Measurements from ENCODE around the gene SPRR3. TPM values are rescaled to one million over a fixed set of nuclear protein-coding genes. Genes with fewer than 3 reads are reported as not detected.

The SPRR3 gene, protein sequence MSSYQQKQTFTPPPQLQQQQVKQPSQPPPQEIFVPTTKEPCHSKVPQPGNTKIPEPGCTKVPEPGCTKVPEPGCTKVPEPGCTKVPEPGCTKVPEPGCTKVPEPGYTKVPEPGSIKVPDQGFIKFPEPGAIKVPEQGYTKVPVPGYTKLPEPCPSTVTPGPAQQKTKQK
- not detected in 2 replicates for total RNA-seq

GRCh38 chr1:153001382-153001781, at the start of gene SPRR3:
Gene SPRR3 (plus strand): TSS chr1:153001749. CDS start chr1:153003021, 1,272 bp downstream.

DNA sequence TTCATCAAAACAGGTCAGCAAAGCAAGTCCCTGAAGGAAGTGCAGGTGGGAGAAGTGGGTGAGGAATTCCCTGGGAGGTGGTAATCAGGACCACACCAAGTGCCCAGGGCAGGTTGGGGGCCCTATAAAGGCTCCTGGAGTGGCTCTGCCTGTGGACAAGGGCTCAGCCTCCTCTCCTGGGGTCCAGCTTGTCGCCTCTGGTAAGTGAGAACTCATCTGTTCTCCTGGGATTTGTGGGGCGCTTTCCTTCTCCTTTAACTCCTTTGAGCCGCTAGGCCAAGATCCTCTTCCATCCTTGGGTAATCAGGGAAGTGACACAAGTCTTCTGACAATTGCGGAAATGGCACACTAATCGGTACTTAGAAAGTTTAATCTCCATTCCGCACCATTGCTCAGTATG, 31.1 kb upstream of the SPRR3 start, which contains the start of gene SPRR4:
TSS of gene SPRR4 (plus strand) at position 154 of the 400 bp plus-strand sequence. CDS start 1,243 bp downstream, outside the sequence.

DNA sequence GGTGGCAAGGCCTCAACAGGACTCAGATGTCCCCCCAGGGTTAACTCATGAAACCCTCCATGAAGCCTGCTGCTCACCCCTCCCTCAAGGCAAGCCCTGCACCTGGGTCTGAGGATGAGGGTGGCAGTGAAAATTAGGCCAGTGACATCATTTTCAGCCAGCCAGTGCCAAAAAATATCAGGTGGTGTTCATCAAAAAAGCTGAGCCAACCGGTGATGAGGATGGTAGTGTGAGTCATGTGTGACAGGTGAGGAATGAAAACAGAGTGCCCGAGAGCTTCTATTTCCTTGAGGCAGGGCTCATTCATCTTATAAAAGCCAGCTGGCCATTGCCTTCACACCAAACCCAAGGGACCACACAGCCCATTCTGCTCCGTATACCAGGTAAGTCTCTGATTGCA, 17.8 kb upstream of the SPRR3 start, which contains the start of gene SPRR1A:
TSS of gene SPRR1A (plus strand) at position 339 of the 400 bp plus-strand sequence. CDS start 1,150 bp downstream, outside the sequence.

DNA sequence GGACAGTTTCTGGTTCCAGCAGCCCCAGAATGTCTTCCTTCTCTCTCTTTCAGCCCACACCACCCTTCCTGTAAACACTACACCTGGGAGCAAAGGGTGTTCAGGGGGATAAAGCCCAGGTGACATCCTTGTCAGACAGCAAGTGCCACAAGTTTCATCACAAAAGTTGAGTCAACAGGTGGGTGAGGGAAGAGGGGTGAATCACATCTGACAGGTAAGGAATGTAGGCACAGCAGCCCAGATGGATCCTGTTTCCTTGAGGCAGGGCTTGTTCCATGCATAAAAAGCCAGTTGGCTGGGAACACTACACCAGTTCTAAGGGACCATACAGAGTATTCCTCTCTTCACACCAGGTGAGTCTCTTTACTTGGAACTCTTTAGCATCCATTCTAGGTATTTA, 29.3 kb downstream of the SPRR3 start, which contains the start of gene SPRR1B:
TSS of gene SPRR1B (plus strand) at position 309 of the 400 bp plus-strand sequence. CDS start 1,143 bp downstream, outside the sequence.

DNA sequence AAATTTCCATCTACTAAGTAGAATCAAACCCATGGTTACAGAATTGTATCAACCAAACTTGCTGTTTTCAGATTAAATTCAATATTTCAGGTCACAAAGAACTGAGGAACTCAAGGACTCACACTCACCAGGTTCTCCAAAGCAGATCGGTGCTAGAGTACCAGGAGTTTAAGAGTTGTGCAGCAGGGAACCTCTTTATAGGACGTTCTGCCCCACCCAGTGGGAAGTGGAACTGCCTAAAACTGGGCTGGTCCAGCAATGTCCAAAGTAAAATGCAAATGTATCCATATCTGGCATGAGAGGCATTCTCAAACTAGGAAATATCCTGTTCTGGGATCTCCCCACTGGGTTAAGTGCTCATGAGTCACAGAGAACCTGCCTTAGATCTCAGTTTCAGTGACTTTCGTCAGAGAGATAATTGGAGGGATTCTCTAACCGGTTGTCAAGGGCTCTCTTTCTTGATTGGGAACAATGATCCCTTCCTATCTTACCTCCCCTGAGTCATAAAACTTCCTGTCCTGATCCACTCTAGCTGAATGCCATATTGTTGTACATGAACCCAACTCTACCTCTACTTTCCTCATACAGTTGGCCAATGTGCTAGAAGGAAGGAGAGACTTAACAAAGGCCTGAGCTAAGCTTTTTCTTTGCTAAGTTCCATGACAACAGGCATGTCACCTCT, 39.5 kb downstream of the SPRR3 start, which contains the start of gene SPRR2D:
TSS of gene SPRR2D (minus strand) at position 171 of the 682 bp plus-strand sequence. CDS start 774 bp downstream, outside the sequence.

Small RNA genes within 50 kb of the gene (small RNA-seq; reads per million reads assigned to genes)
- gene AL356867.1 (not detected), gene RF00322 (not detected), gene SPRR1A (not detected)

Other genes starting within 250 kb of the SPRR3 start
- not detected in 2 replicates for gene KPRP, start 243.7 kb upstream of the SPRR3 start, total RNA-seq
- gene LCE1F, start 226.6 kb upstream of the SPRR3 start, total RNA-seq: not detected in 2 replicates
- not detected in 2 replicates for gene LCE1E, start 215.5 kb upstream of the SPRR3 start, total RNA-seq
- gene LCE1D, start 205.0 kb upstream of the SPRR3 start, total RNA-seq: not detected in 2 replicates
- not detected in 2 replicates for gene LCE1C, start 195.1 kb upstream of the SPRR3 start, total RNA-seq
- not detected in 2 replicates for gene LCE1B, start 189.8 kb upstream of the SPRR3 start, total RNA-seq
- gene LCE1A, start 174.3 kb upstream of the SPRR3 start, total RNA-seq: not detected in 2 replicates
- not detected in 2 replicates for gene LCE6A, start 158.9 kb upstream of the SPRR3 start, total RNA-seq
- not detected in 2 replicates for gene LCE7A, start 141.8 kb upstream of the SPRR3 start, total RNA-seq
- gene SMCP, start 123.4 kb upstream of the SPRR3 start, total RNA-seq: not detected in 2 replicates
- gene IVL, start 93.2 kb upstream of the SPRR3 start, total RNA-seq: not detected in 2 replicates
- gene SPRR5, start 54.5 kb upstream of the SPRR3 start, total RNA-seq: not detected in 2 replicates
- not detected in 2 replicates for gene SPRR4, start 31.1 kb upstream of the SPRR3 start, total RNA-seq
- not detected in 2 replicates for gene SPRR1A, start 17.7 kb upstream of the SPRR3 start, total RNA-seq
- gene SPRR1B, start 29.5 kb downstream of the SPRR3 start, total RNA-seq: not detected in 2 replicates
- not detected in 2 replicates for gene SPRR2D, start 39.4 kb downstream of the SPRR3 start, total RNA-seq
- not detected in 2 replicates for gene SPRR2A, start 55.8 kb downstream of the SPRR3 start, total RNA-seq
- not detected in 2 replicates for gene SPRR2B, start 69.9 kb downstream of the SPRR3 start, total RNA-seq
- not detected in 2 replicates for gene SPRR2E, start 92.8 kb downstream of the SPRR3 start, total RNA-seq
- gene SPRR2F, start 111.8 kb downstream of the SPRR3 start, total RNA-seq: not detected in 2 replicates
- not detected in 2 replicates for gene SPRR2G, start 149.1 kb downstream of the SPRR3 start, total RNA-seq
- not detected in 2 replicates for gene LELP1, start 201.7 kb downstream of the SPRR3 start, total RNA-seq
- not detected in 2 replicates for gene PRR9, start 215.8 kb downstream of the SPRR3 start, total RNA-seq

Measured in vein endothelial cell (primary cell).